ENCODE measurements around the gene SPOCK1. TPM values are rescaled to one million over a fixed set of nuclear protein-coding genes. Genes with fewer than 3 reads are reported as not detected.

Gene SPOCK1
- total and polyA plus RNA-seq, 2 of the 4 experiments (the other 2 are of a cell fraction), result 5.0 to 20.3 TPM

- H2AFZ ChIP-seq (replicated peaks; ENCODE audit: low read length, poor library complexity), result no peak overlapping the region
- no peaks in the 10 kb centered on the region for H3K9me1 ChIP-seq (ENCODE audit: insufficient read depth, low read length)
- no peak overlapping the region for H4K8ac ChIP-seq (ENCODE audit: low read depth in 2 of 2, low read length in 2 of 2)
- no TSS peak for BruUV-seq (replicated peaks)
- H4K20me1 ChIP-seq (ENCODE audit: insufficient read depth, low read length), result no peaks in the 10 kb centered on the region
- no peak overlapping the region for H2BK15ac ChIP-seq (ENCODE audit: low read depth, low read length)
- no peak overlapping the region for H3K14ac ChIP-seq (replicated peaks; ENCODE audit: low read depth, low read length)
- no peak overlapping the region for H3K4me3 ChIP-seq (ENCODE audit: insufficient read depth, low read depth, low read length)
- H4K91ac ChIP-seq (ENCODE audit: insufficient read depth, low read depth, low read length), result no peak overlapping the region
- H2AK5ac ChIP-seq (ENCODE audit: low read depth, low read length), result no peak overlapping the region
- H3K9me3 ChIP-seq (ENCODE audit: control insufficient read depth, insufficient read depth, low read length), result no peaks in the 10 kb centered on the region
- H3K79me1 ChIP-seq (ENCODE audit: low read depth in 1 of 2, low read length in 2 of 2), result no peaks in the 10 kb centered on the region
- H2BK5ac ChIP-seq (ENCODE audit: low read depth, low read length, poor library complexity, severe bottlenecking), result no peak overlapping the region
- H4K5ac ChIP-seq (ENCODE audit: low read depth, low read length), result no peak overlapping the region
- CTCF ChIA-PET, result no interaction called here
- H3K4me2 ChIP-seq (ENCODE audit: low read depth, low read length), result no peak overlapping the region
- no peaks in the 10 kb centered on the region for H3K27me3 ChIP-seq (ENCODE audit: control insufficient read depth, insufficient read depth, low read length)
- no peak overlapping the region for H3K23ac ChIP-seq (ENCODE audit: low read depth, low read length)
- no peak overlapping the region for H3K9ac ChIP-seq (ENCODE audit: low read depth, low read length)
- DNase-seq (no peak), ATAC-seq (ENCODE audit: low read depth) (no peak)
- H2BK120ac ChIP-seq (ENCODE audit: low read depth, low read length), result no peak overlapping the region
- intact Hi-C loops (cut with micrococcal nuclease) (no loop called here), in situ Hi-C loops (cut with MboI; ENCODE audit: low sequenced_read_pairs) (no loop called here), dilution Hi-C loops (cut with HindIII; ENCODE audit: low sequenced_read_pairs, unreplicated experiment) (no loop called here)
- no peaks in the 10 kb centered on the region for H3K36me3 ChIP-seq (ENCODE audit: control insufficient read depth, insufficient read depth, low read length)
- no peak overlapping the region for H3K27ac ChIP-seq (ENCODE audit: insufficient read depth, low read length)
- H2AK9ac ChIP-seq (replicated peaks; ENCODE audit: low read depth, low read length, poor library complexity), result no peak overlapping the region
- H3K18ac ChIP-seq (ENCODE audit: low read depth, low read length), result no peak overlapping the region
- POLR2A ChIA-PET (ENCODE audit: unreplicated experiment), result no interaction called here
- no peak overlapping the region for H2BK20ac ChIP-seq (ENCODE audit: low read depth, low read length)
- WGBS, 2 experiments (ENCODE audit: extremely low coverage in 2 of 2, insufficient read length in 1 of 2), result 14% methylated on average over 1 of the region's 4 CpGs; no CpG with 5 or more reads in 1 of the 2 experiments
- no peak overlapping the region for H3K4ac ChIP-seq (ENCODE audit: low read depth, low read length)
- TF ChIP-seq USF2 (IDR thresholded peaks at IDR 0.05; ENCODE audit: low read depth, low read length) (no peak), MXI1 (IDR thresholded peaks at IDR 0.05; ENCODE audit: borderline replicate concordance, low read depth, low read length) (no peak), RFX5 (IDR thresholded peaks at IDR 0.05; ENCODE audit: low read depth, low read length) (no peak), CHD1 (IDR thresholded peaks at IDR 0.05; ENCODE audit: low read depth, low read length) (no peak), RAD21 (IDR thresholded peaks at IDR 0.05; ENCODE audit: low read length) (no peak), CTCF (conservative IDR thresholded peaks at IDR 0.05; ENCODE audit: low read depth, low read length) (no peak), BHLHE40 (IDR thresholded peaks at IDR 0.05; ENCODE audit: low read depth, low read length) (no peak), MAZ (IDR thresholded peaks at IDR 0.05; ENCODE audit: borderline replicate concordance, low read depth, low read length) (no peak), CEBPB (IDR thresholded peaks at IDR 0.05; ENCODE audit: low read depth, low read length) (no peak), FOS (IDR thresholded peaks at IDR 0.05; ENCODE audit: low read depth, low read length) (no peak), MAFK (IDR thresholded peaks at IDR 0.05; ENCODE audit: low read depth, low read length) (no peak), ELK1 (IDR thresholded peaks at IDR 0.05; ENCODE audit: borderline replicate concordance, low read depth, low read length) (no peak), RCOR1 (IDR thresholded peaks at IDR 0.05; ENCODE audit: insufficient replicate concordance, low read length) (no peak), NFE2L2 (IDR thresholded peaks at IDR 0.05; ENCODE audit: low read depth, low read length) (no peak), POLR2A (IDR thresholded peaks at IDR 0.05; ENCODE audit: low read depth, low read length) (no peak), SMC3 (IDR thresholded peaks at IDR 0.05; ENCODE audit: low read depth, low read length) (no peak)
- no peak overlapping the region for H3K56ac ChIP-seq (ENCODE audit: extremely low read depth, insufficient read depth, low read length)
- no peaks in the 10 kb centered on the region for H3K4me1 ChIP-seq (ENCODE audit: control insufficient read depth, insufficient read depth, low read length)
These were observed 400.5 kb downstream of the SPOCK1 start for GRCh38 chr5:137098663-137099062.

Measured in IMR-90 (cell line).